BE2C (cell line): ENCODE results near the gene SIX3.
A peak's percentile ranks its signal among the peaks of the same experiment; 100 is the strongest.

Source experiments
- DNase-seq: peaks from one replicate; pipeline ENCODE4 v3.0.0-alpha.2; 2020
- H3K27me3 ChIP-seq: fragments of 250-450 bp; sonication (Bioruptor Pico); 2 replicates; pipeline ENCODE4 v1.5.1; 2020; ENCODE audit warnings: mild to moderate bottlenecking
- H3K36me3 ChIP-seq: fragments of 250-450 bp; sonication (Bioruptor Pico); 2 replicates; pipeline ENCODE4 v1.5.1; 2020; ENCODE audit warnings: mild to moderate bottlenecking
- H3K4me1 ChIP-seq: fragments of 250-450 bp; sonication (Bioruptor Pico); 2 replicates; pipeline ENCODE4 v1.5.1; 2020
- H3K4me3 ChIP-seq: 2 replicates; pipeline ENCODE4 v1.5.1; 2011; ENCODE audit warnings: low read depth, low read length
- H3K9me3 ChIP-seq: fragments of 250-450 bp; sonication (Bioruptor Pico); 2 replicates; pipeline ENCODE4 v1.5.1; 2020
- CTCF ChIP-seq: IDR thresholded peaks from 2 replicates; pipeline ENCODE4 v1.5.1; 2012; ENCODE audit warnings: mild to moderate bottlenecking, low read depth, low read length

Gene SIX3

GRCh38 chr2:44948565-44949328 lies 7.2 kb downstream of the SIX3 start:
- H3K4me1 ChIP-seq, result peaks cover 4% of the 10 kb centered on the region
- DNase-seq, result peak; percentile 7
- peaks cover 47% of the 10 kb centered on the region for H3K36me3 ChIP-seq
- H3K4me3 ChIP-seq, result no peak overlapping the region
- no peaks in the 10 kb centered on the region for H3K27me3 ChIP-seq
- no peaks in the 10 kb centered on the region for H3K9me3 ChIP-seq
- no peak for TF ChIP-seq CTCF

DNA sequence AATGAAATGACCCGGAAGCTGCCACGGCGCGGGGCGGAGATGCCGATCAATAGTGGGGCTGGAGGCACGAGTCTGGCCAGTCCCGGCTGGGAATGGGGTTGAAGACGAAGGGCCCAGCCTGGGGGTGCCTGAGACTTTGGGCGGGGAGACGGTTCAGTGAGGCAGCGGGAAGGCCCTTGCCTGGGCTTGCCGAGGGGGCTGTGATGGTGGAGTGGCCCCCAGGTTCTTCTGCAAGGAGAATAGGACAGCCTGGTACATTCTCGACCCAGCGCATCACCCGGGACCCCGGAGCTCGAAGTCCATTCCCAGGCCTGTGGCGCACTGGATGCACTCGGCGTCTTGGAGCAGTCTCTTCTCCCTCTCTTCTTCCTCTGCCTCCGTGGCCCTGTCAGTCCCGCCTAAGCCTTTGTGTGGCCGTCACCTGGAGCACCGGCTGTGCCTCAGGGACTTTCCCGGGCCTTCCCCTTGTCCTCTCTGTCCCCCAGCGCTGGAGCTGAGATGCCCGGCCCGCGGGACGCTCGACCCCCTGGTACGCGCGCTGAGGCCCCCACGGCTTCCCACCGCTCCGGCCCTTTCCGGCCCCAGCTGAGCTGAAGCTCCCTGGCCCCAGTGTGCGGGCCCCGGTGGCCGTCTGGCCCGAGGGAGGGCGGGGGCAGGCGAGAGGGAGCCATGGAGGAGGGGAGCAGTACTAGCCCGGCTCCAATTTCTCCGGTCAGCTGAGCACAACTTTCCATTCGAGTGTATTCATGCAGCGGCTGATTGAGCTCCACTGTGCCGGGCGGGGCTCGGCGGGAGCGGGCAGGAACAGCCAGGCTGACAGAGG lies 8.0 kb downstream of the SIX3 start:
- no peaks in the 10 kb centered on the region for H3K27me3 ChIP-seq
- peaks cover 4% of the 10 kb centered on the region for H3K4me1 ChIP-seq
- H3K9me3 ChIP-seq, result no peaks in the 10 kb centered on the region
- peaks cover 47% of the 10 kb centered on the region for H3K36me3 ChIP-seq
- DNase-seq, result peak; percentile 7
- TF ChIP-seq CTCF, result no peak
- H3K4me3 ChIP-seq, result no peak overlapping the region

GRCh38 chr2:44950646-44951045 lies 9.1 kb downstream of the SIX3 start:
- Histone ChIP-seq H3K9me3 (no peaks in the 10 kb centered on the region), H3K27me3 (no peaks in the 10 kb centered on the region), H3K36me3 (peaks cover 46% of the 10 kb centered on the region), H3K4me3 (no peak overlapping the region), H3K4me1 (peaks cover 8% of the 10 kb centered on the region)
- TF ChIP-seq CTCF, result no peak
- DNase-seq, result no peak

DNA sequence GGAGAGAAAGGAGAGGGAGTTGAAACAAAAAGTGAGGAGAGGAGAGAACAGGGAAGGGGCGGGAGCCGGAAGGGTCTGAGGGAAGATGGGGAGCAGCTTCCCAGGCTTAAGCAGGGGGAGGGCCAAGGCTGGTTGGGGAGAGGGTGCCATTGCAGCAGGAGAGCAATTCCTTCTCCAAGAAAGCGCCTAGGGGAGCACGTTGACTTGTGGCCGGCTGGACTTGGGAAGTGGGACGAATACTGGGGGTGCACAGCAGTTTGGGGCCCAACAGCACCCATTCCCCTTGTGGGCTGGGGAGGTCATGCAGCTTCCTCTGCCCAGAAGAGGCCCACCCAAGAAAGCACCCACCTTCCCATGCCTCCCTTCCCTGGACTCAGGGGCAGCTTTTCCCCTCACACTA lies 9.6 kb downstream of the SIX3 start:
- Histone ChIP-seq H3K27me3 (no peaks in the 10 kb centered on the region), H3K4me3 (no peak overlapping the region), H3K9me3 (no peaks in the 10 kb centered on the region), H3K36me3 (peaks cover 41% of the 10 kb centered on the region), H3K4me1 (peaks cover 5% of the 10 kb centered on the region)
- no peak for DNase-seq
- TF ChIP-seq CTCF, result no peak

DNA sequence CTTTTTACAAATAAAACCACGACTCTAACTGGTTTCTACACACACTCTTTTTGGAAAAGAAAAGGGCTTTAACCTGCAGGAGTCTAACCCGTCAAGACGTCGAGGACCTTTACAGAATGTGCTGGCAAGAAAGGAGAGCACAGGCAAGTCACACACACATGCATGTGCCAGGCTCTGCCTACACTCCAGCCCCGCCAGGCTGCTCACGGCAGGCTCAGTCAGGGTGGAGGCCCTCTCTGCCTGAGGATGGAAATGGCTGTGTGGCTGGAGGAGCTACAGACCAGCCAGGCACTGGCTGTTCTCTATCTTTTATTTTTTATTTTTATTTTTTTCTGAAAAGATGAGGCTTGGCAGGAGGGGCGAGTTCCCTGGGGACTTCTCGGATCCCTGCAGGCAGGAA lies 10.2 kb downstream of the SIX3 start:
- H3K9me3 ChIP-seq, result no peaks in the 10 kb centered on the region
- H3K4me3 ChIP-seq, result no peak overlapping the region
- no peaks in the 10 kb centered on the region for H3K27me3 ChIP-seq
- peaks cover 36% of the 10 kb centered on the region for H3K36me3 ChIP-seq
- TF ChIP-seq CTCF, result no peak
- peaks cover 5% of the 10 kb centered on the region for H3K4me1 ChIP-seq
- DNase-seq, result no peak

GRCh38 chr2:44952143-44952805 lies 10.8 kb downstream of the SIX3 start:
- TF ChIP-seq CTCF, result no peak
- DNase-seq, result no peak
- Histone ChIP-seq H3K36me3 (peaks cover 31% of the 10 kb centered on the region), H3K27me3 (no peaks in the 10 kb centered on the region), H3K9me3 (no peaks in the 10 kb centered on the region), H3K4me3 (no peak overlapping the region), H3K4me1 (peaks cover 5% of the 10 kb centered on the region)
